SHP77 (cell line): Measurements from ENCODE around the gene SEC16A.

Experiments used
- DNase-seq, 2 experiments: peaks; one replicate each; lab custom pipeline; 2025; lab: John Stamatoyannopoulos, UW

Gene SEC16A

GRCh38 chr9:136502196-136502595, 19.4 kb upstream of the SEC16A start:
- no peak for DNase-seq

- no peak for DNase-seq
These were observed 18.8 kb upstream of the SEC16A start for GRCh38 chr9:136501686-136502085.

GRCh38 chr9:136499935-136500910, 17.4 kb upstream of the SEC16A start:
- peak; percentile 38 to 51 for DNase-seq

- no peak for DNase-seq
These were observed 16.5 kb upstream of the SEC16A start for GRCh38 chr9:136499071-136499934.

- DNase-seq, result no peak
These were observed 15.3 kb upstream of the SEC16A start for GRCh38 chr9:136497916-136498695.

- DNase-seq, result no peak
These were observed 14.2 kb upstream of the SEC16A start for GRCh38 chr9:136496801-136497620.

GRCh38 chr9:136496181-136496580, 13.3 kb upstream of the SEC16A start:
- DNase-seq, result no peak

- DNase-seq, result no peak
These were observed 12.5 kb upstream of the SEC16A start for GRCh38 chr9:136495238-136495800.

GRCh38 chr9:136494531-136495215, 11.8 kb upstream of the SEC16A start:
- no peak for DNase-seq

GRCh38 chr9:136494012-136494411, 11.2 kb upstream of the SEC16A start:
- DNase-seq, result no peak

- no peak for DNase-seq
These were observed 10.7 kb upstream of the SEC16A start for GRCh38 chr9:136493567-136493971.

- no peak for DNase-seq
These were observed 10.2 kb upstream of the SEC16A start for GRCh38 chr9:136492978-136493522.

- DNase-seq, result no peak
These were observed 6.9 kb upstream of the SEC16A start for GRCh38 chr9:136489731-136490130.

GRCh38 chr9:136488247-136489214, 5.7 kb upstream of the SEC16A start:
- DNase-seq, result peak; percentile 16 to 33

- no peak for DNase-seq
These were observed 4.8 kb upstream of the SEC16A start for GRCh38 chr9:136487672-136488071.

- no peak for DNase-seq
These were observed 4.2 kb upstream of the SEC16A start for GRCh38 chr9:136486823-136487620.

- DNase-seq, result no peak
These were observed 3.3 kb upstream of the SEC16A start for GRCh38 chr9:136486131-136486530.
